ACHN (cell line): ENCODE results near the gene ESYT2.

Experiments
- DNase-seq: peaks from one replicate; pipeline ENCODE4 v3.0.0-alpha.2; 2015
- in situ Hi-C: cut with HindIII; loops from 2 replicates; pipeline ENCODE4 v1.10.0; 2017; ENCODE audit warnings: low sequenced_read_pairs, low pct_ligation_motif_present, low pct_unique_long_range_greater_than_20kb

ESYT2 gene

DNA sequence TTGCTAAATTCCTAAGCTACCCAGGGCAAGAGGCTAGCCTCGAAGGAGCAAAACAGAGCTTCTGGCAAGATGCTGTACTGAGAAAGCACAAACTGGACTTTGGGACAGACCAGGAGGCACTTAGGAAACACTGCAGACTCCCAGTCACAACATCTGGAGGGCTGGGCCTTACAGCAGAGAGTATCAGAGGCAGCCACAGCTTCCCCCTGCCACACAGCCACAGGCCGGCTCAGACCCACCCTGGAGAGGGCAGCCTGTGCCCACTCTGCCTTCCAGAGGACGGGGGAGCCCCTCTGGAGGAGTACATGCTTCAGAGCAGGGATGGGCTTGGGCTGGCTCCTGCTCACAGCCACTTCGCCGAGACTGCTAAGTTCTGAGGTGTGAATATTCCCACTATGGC lies 17.4 kb downstream of the ESYT2 start:
- in situ Hi-C loops, result no loop called here
- no peak for DNase-seq

- in situ Hi-C loops, result no loop called here
- peak; percentile 38 for DNase-seq
Observed at GRCh38 chr7:158811461-158811860, 17.8 kb downstream of the ESYT2 start.

DNA sequence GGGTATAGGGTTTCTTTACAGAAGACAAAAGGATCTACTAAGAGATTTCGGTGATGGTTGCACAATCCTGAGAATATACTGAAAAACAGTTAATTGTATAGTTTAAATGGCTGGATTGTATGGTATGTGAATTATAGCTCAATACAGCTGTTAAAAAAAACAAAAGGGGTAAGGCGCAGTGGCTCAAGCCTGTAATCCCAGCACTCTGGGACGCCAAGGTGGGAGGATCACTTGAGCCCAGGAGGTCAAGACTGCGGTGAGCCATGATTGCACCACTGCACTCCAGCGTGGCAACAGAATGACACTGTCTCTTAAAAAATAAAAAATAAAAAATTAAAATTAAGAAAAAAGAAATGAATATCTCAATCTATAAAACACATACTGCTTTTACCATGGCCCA lies 18.5 kb downstream of the ESYT2 start:
- no peak for DNase-seq
- in situ Hi-C loops, result no loop called here

DNA sequence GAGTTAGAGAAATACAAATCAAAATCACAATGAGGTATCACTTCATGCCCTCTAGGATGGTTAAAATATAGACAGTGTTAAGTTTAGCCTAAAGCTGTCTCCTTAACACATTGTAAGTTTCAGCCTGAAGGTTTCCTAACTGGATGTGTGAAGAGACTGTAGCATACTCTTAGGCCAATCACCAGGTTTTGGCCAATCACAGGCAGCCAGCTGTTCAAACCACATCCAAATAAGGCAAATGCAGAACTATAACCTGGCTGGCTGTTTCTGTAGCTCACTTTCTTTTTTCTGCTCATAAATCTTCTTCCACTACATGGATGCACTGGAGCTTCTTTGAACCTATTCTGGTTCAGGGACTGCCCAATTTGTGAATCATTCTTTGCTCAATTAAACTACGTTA lies 19.7 kb downstream of the ESYT2 start:
- in situ Hi-C loops, result no loop called here
- DNase-seq, result no peak

DNA sequence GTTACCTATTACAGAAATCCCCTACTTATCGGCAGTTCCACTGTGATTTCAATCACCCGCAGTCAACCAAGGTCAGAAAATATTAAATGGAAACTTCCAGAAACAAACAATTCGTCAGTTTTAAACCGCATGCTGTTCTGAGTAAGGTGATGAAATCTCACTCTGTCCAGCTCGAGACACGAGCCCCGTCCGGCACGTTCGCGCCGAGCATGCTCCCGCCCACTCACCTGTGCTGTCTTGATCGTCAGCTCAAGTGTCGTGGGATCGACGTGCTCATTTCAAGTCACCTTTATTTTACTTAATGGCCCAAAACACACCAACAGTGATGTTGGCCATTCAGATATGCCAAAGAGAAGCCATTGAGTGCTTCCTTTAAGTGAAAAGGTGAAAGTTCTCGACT lies 21.2 kb downstream of the ESYT2 start:
- DNase-seq, result no peak
- in situ Hi-C loops, result no loop called here

- peak; percentile 68 for DNase-seq
- in situ Hi-C loops, result no loop called here
Observed at GRCh38 chr7:158805937-158806336, 23.4 kb downstream of the ESYT2 start.

- DNase-seq, result no peak
- in situ Hi-C loops, result no loop called here
Observed at GRCh38 chr7:158805414-158805813, 23.9 kb downstream of the ESYT2 start.

- no peak for DNase-seq
Observed at GRCh38 chr7:158804335-158804734, 25.0 kb downstream of the ESYT2 start.

GRCh38 chr7:158803367-158803969 lies 25.8 kb downstream of the ESYT2 start:
- DNase-seq, result no peak
- in situ Hi-C loops, result no loop called here

More at GRCh38 chr7:158804335-158804734, 25.0 kb downstream of the ESYT2 start:
- in situ Hi-C loops, result no loop called here

- DNase-seq, result peak; percentile 85
- in situ Hi-C loops, result no loop called here
Observed at GRCh38 chr7:158802535-158803366, 26.6 kb downstream of the ESYT2 start.

DNA sequence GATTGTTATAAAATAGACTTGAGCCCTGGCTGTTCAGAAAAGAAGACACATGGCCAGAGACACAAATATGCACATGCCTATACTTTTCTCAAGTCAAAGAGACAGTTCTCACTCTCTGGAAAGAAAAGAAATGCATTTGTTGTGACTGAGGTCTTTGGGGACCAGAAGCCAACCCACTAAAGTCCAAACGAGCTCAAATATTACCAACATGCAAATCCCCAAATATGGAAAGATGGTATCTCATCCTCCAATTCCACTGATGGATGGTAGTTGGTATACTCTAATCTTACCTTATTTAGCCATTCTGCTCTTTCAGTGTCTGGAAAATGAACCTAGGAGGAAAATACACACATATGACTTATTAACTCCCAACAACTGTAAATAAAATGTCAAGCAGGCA lies 30.6 kb downstream of the ESYT2 start:
- no peak for DNase-seq
- in situ Hi-C loops, result no loop called here

GRCh38 chr7:158796667-158797066 lies 32.6 kb downstream of the ESYT2 start:
- in situ Hi-C loops, result no loop called here
- no peak for DNase-seq

DNA sequence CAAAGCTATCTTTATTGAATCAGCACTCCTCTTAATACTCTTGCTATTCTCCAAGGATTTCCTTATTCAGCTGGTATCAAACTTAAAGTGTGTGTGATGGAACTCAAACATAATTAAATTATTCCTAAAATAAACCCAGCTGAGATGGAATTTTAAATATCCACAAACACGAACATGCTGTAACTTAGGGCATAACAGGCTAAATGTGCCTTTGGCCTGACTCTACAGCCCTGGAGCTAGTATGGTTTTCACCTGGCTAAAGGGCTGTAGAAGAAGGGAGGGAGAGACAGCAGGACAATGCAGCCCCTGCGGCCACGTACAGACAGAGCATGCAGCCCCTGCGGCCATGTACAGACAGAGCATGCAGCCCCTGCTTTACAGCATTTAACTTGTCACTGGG lies 34.0 kb downstream of the ESYT2 start:
- DNase-seq, result no peak
- in situ Hi-C loops, result no loop called here

DNA sequence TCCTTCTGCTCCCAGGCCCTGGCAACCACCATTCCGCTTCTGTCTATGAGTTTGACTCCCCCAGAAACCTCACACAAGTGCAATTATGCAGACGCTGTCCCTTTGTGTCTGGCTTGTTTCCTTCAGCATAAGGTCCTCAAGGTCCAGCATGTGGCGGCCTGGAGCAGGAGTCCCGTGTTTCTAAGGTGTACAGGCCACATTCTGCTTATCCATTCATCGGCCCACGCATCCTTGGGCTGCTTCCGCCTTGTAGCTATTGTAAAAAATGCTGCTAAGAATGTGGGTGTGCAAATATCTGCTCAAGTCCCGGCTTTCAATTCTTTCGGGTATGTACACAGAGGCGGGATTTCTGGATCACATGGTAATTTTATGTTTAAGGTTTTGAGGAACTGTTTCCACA lies 38.2 kb downstream of the ESYT2 start:
- in situ Hi-C loops, result no loop called here
- DNase-seq, result no peak

DNA sequence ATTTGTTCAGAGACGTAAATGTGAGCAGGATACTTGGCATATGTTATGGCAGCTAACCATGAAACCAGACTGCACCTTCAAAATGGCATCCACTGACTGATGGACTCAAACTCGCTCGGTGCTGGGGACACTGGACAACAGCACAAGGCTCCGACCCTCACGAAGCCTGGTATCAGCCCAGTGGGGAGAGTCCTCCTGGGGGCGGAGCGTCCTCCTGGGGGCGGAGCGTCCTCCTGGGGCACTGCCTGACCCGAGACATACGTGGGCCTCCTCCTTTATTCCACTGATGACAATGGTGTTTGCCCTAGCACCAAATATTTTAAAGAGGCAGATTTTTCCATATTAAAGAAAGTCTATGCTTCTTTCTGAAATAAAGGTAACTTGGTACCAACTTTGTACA lies 39.5 kb downstream of the ESYT2 start:
- in situ Hi-C loops, result no loop called here
- no peak for DNase-seq

- no peak for DNase-seq
- in situ Hi-C loops, result no loop called here
Observed at GRCh38 chr7:158786898-158787297, 42.4 kb downstream of the ESYT2 start.

GRCh38 chr7:158784270-158784669 lies 45.0 kb downstream of the ESYT2 start:
- DNase-seq, result no peak
- in situ Hi-C loops, result no loop called here

- no peak for DNase-seq
- in situ Hi-C loops, result no loop called here
Observed at GRCh38 chr7:158783595-158783994, 45.7 kb downstream of the ESYT2 start.

GRCh38 chr7:158782761-158783401 lies 46.4 kb downstream of the ESYT2 start:
- peak; percentile 51 for DNase-seq
- in situ Hi-C loops, result no loop called here
